ENCODE data around the gene AP1S2.

The AP1S2 gene

DNA sequence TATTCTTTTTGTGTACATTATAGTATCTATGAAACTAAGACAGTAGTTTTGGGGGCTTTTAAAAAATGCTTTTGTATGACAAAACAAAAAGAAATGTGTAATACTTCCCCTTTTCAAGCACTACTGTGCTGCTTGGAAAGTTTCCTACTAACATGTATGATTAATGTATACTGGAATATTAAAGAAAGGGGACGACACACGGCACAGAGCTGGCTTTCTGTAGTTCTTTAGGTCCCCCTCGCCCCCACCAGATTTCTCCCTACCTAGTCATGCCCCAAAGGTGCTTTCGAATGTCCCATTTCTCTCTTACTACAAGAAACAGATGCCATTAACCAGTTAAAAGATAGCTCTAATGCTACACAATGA lies 1.6 kb upstream of the AP1S2 start:
- no peak overlapping the region for H3K4me3 ChIP-seq (ENCODE audit: low read depth, low read length)
- TF ChIP-seq, protein P1, sequence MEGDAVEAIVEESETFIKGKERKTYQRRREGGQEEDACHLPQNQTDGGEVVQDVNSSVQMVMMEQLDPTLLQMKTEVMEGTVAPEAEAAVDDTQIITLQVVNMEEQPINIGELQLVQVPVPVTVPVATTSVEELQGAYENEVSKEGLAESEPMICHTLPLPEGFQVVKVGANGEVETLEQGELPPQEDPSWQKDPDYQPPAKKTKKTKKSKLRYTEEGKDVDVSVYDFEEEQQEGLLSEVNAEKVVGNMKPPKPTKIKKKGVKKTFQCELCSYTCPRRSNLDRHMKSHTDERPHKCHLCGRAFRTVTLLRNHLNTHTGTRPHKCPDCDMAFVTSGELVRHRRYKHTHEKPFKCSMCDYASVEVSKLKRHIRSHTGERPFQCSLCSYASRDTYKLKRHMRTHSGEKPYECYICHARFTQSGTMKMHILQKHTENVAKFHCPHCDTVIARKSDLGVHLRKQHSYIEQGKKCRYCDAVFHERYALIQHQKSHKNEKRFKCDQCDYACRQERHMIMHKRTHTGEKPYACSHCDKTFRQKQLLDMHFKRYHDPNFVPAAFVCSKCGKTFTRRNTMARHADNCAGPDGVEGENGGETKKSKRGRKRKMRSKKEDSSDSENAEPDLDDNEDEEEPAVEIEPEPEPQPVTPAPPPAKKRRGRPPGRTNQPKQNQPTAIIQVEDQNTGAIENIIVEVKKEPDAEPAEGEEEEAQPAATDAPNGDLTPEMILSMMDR (IDR thresholded peaks at IDR 0.05; ENCODE audit: low read depth, low read length) = no peak

DNA sequence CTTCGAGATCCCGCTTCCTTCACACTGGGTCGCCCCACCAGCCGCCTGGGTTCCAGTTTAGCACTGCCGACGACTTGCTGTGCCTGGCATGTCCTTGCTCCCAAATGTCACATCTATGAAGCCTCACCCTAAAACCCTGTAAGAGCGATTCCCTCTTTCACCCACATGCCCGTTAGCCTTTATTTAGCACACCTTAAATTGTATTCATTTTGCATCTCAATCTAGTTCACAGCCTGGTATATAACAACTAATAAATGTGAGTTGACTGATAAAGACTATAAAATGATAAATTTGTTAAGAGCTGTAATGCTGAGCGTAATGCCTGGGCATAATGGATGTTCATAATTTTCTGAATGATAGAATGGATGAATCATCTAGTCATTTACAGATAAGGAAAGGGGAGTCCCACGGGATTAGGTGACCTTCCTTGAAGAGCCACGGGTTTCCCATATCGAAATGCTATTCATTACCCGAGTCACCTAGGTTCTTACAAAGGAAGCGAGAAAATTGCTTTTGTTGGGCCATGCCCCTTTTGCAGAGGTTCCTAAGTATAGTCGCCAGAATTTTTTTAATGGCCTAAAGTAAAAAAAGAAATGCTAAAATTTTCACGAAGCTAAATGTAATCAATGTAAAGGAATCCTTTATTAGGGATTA lies 1.1 kb upstream of the AP1S2 start:
- H3K4me3 ChIP-seq (ENCODE audit: low read depth, low read length) = peak overlapping the region; percentile 87
- TF ChIP-seq, protein P1 (IDR thresholded peaks at IDR 0.05; ENCODE audit: low read depth, low read length) = no peak

DNA sequence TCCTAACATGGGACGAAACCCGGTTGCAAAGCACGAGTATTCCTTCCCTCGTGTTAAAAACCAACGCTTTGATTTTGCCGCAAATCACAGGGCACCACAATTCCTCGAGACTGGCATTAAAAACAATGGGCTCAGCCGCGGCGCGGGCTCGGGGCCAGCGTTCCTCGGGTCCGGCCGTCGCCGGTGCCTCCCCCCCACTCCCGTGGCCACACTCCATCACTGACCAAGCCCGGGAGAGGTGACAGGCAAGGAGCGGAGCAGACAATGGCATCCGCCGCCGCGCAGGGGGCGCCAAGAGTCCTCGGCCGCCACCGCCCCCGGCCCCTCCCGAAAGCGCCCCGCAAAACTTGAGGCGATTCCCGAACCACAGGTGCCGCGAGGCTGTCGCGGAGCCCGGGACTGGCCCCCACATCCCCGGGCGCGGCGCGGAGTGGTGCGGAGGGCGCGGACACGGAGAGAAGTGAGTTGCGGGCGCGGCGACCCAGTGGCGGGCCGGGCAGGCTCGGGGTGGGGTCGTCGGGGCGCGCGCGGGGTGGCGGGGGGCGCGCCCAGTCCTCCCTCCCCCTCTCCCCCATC lies 445 bp downstream of the AP1S2 start:
- peak overlapping the region; percentile 87 for H3K4me3 ChIP-seq (ENCODE audit: low read depth, low read length)
- TF ChIP-seq, protein P1 (IDR thresholded peaks at IDR 0.05; ENCODE audit: low read depth, low read length) = no peak

DNA sequence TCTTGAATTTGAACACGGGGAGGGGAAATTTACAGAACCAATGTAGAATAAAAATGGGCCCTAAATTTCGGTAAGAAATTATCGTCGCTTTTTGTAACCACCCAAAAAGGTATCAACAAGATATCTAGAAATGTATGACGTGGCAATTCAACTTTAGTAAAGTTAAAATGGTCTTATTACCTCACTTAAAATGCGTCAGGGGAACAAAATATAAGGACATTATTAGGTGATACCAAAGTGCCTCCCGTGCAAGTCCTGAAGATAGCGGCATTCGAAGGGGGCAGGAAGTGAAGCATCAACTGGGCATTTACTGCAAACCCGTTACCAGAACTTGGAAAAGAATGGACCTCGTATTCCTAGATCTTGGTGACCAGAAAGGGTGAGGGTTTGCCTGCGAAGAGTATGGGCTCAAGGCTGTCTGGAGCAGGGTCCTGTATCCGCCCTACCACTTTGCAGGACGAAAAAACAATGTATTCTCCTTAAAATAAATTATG lies 980 bp downstream of the AP1S2 start:
- peak overlapping the region; percentile 87 for H3K4me3 ChIP-seq (ENCODE audit: low read depth, low read length)
- TF ChIP-seq, protein P1 (IDR thresholded peaks at IDR 0.05; ENCODE audit: low read depth, low read length) = no peak

DNA sequence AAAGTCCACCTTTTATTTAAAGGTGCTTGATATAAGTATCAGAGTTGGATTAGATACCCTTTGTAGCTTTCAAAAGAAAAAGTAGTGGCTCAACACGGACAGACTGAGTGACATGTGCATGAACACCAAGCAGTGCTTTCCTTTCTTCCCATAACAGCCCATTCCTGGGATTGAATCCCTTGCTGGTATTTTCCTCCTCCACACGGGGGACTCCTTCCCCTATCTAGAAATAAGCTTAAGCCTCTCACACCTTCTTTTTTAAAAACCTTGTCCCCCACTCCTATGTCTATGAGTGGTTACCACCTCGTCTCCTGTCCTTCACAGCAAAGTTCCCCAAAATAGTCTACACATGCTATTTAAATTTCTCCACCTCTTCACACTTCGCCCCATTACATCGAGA lies 5.1 kb downstream of the AP1S2 start:
- TF ChIP-seq, protein P1 (IDR thresholded peaks at IDR 0.05; ENCODE audit: low read depth, low read length) = no peak
- H3K4me3 ChIP-seq (ENCODE audit: low read depth, low read length) = no peak overlapping the region

DNA sequence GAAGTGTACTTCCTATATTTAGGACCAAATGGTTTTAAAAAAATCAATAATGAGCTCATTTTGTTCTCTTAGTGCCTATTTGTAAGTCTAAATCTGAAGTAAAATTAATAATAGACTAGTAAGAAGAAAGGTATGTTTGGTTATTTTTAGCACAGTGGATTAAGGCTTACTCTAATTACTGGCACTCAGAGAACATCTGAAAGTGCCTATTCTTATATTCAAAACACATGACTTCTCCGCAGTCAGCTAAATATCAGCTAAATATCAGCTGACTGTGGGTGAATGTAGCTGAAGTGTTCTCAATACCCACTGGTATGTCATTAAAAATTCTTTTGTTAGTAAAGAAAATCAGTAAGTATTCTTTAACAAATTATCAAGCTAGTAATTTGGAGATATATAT lies 6.0 kb downstream of the AP1S2 start:
- H3K4me3 ChIP-seq (ENCODE audit: low read depth, low read length) = no peak overlapping the region
- TF ChIP-seq, protein P1 (IDR thresholded peaks at IDR 0.05; ENCODE audit: low read depth, low read length) = no peak

DNA sequence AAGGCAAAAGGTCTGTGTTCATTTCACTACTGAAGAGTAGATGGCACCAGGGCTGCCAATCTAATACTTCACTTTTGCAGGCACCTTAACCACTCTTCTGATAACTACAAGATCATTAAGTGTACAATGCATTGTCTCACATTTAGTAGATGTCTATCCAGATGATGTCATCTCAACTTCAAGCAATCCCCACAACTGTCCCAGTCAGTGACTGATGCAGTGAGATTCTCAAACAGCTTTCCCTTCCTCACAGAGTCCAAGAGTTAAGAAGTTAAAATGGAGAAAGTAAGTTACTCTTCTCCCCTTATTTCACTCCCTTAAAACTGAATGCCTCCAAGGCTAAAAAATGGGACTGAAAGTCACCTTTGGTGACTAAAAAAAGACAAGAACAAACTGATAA lies 10.7 kb downstream of the AP1S2 start:
- TF ChIP-seq, protein P1 (IDR thresholded peaks at IDR 0.05; ENCODE audit: low read depth, low read length) = no peak
- no peak overlapping the region for H3K4me3 ChIP-seq (ENCODE audit: low read depth, low read length)
